GM12801 (cell line): Measurements from ENCODE around the gene TREX2.

Experiments used
- CTCF ChIP-seq: IDR thresholded peaks from one replicate; pipeline ENCODE4 v1.5.1; 2011; ENCODE audit warnings: control low read depth; ENCODE audit not compliant: insufficient read length; ENCODE audit errors: extremely low read depth

Gene TREX2

GRCh38 chrX:153445106-153445855 is 575 bp downstream of the TREX2 start:
- no peak for TF ChIP-seq CTCF

DNA sequence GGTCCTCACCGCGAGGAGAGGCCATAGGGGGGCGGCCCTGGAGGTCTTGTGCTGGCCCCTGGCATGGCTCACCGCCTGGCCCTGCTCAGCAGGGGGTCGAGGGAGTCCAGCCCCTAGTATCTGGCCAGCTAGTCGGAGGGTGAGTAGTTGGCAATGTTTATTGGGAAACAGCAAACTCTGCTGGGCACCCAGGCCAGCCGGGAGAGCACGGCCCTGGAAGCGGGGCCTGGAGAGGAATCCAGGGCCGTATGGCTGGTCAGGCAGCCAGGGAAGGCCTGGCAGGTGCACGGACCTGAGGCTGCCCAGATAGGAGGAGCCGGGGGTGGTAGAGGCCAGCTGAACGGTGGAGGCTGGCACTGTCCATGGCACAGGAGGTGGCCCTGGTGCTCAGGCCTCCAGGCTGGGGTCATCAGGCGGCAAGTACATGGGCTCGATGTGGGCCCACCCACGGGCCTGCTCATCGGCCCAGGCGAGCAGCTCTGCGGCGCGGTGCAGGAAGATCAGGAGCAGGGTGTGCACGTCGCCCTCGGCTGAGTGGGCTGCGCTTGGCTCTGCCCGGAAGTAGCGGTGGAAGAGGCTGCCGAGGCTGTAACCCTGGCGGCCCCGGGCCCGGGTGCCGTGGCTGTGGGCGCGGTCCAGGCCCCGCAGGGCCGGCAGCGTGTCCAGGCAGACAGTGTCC is 1.4 kb downstream of the TREX2 start:
- no peak for TF ChIP-seq CTCF

DNA sequence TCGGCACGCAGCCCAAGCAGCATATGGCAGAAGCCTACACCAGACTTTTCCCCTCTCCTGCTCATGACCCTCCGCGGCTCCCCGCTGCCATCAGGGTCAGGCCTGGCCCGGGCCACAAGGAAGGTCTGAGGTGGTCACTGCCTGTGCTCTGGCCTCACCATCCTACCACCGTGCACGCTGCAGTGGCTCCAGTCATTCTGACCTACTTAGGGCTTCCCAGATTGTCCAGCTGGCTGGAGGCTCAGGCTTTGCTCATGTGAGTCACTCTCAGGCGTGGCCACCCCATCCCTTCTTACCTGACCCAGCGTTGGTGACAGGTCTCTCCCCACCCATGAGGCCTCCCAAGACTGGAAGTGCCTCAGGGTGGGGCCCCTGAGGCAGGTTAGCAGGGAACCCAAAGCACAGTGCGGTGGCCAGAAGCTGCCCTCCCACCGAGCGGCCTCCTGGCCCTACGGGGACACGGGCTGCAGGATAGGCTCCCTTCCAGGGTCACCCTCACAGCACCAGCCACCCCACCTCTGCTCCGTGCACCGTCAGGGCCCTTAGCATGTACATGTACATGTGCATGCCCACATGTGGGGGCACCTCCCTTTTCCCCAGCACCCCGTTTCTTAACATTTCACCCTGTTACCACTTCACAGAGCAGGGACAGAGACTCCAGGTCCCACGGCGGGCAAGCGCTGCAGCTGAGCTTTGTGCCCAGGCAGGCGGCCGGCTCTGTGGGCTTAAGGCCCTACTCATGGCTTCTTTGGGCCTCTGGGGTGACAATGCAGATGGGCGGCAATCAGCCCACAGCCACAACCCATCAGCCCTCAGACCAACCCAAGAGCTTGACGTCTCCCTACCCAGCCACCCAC is 2.2 kb downstream of the TREX2 start:
- no peak for TF ChIP-seq CTCF

GRCh38 chrX:153442463-153442862 is 3.4 kb downstream of the TREX2 start:
- no peak for TF ChIP-seq CTCF

- no peak for TF ChIP-seq CTCF
Observed at GRCh38 chrX:153441981-153442380, 3.9 kb downstream of the TREX2 start.

DNA sequence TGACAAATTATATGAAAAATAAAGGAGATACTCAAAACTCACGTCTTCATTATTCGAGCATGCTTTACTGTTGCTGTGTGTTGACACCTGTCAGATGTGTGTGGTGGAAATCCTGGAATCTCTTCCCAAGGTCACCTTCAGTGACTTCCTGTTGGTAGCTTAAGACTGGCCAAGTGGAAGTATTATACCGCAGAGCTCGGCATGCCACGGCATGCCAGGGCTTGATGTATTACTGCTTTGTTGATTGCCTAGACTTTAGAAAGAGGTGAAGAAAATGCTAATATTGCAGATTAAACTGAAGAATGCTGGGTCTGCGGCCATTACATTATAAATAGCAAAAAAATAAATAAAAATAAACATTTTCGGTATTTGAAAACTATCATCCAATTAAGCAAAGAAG is 4.6 kb downstream of the TREX2 start:
- no peak for TF ChIP-seq CTCF

GRCh38 chrX:153440556-153441135 is 5.2 kb downstream of the TREX2 start:
- TF ChIP-seq CTCF, result no peak
